WTC11 (cell line): Measurements from ENCODE around the gene RIMS4.

Source experiments
- CREB1 ChIP-seq: sonication (generic); formaldehyde crosslinking; IDR thresholded peaks from 2 replicates; pipeline ENCODE4 v1.8.0; 2023; ENCODE audit warnings: mild to moderate bottlenecking, missing genetic modification reagents
- CREM ChIP-seq: sonication (generic); formaldehyde crosslinking; IDR thresholded peaks from 2 replicates; pipeline ENCODE4 v1.8.1; 2022; ENCODE audit warnings: mild to moderate bottlenecking, missing genetic modification reagents, moderate library complexity
- ELF4 ChIP-seq: sonication (generic); formaldehyde crosslinking; IDR thresholded peaks from 2 replicates; pipeline ENCODE4 v1.8.1; 2022; ENCODE audit warnings: low read depth, mild to moderate bottlenecking, moderate library complexity, missing genetic modification reagents
- NR2C2 ChIP-seq: sonication (generic); formaldehyde crosslinking; IDR thresholded peaks from 2 replicates; pipeline ENCODE4 v1.8.0; 2022; ENCODE audit warnings: mild to moderate bottlenecking, missing genetic modification reagents
- NR3C1 ChIP-seq: sonication (generic); formaldehyde crosslinking; conservative IDR thresholded peaks from 2 replicates; pipeline ENCODE4 v1.8.1; 2023; ENCODE audit warnings: low read depth, mild to moderate bottlenecking, missing genetic modification reagents
- SP1 ChIP-seq: sonication (generic); formaldehyde crosslinking; conservative IDR thresholded peaks from 2 replicates; pipeline ENCODE4 v1.8.1; 2022; ENCODE audit warnings: missing genetic modification reagents
- TF ChIP-seq, protein P1 (sequence below): fragments of 200-600 bp; IDR thresholded peaks from 2 replicates; pipeline ENCODE4 v1.8.0; 2022; ENCODE audit warnings: antibody characterized with exemption
- TF ChIP-seq, protein P2 (sequence below): sonication (generic); formaldehyde crosslinking; conservative IDR thresholded peaks from 2 replicates; pipeline ENCODE4 v1.8.1; 2022; ENCODE audit warnings: mild to moderate bottlenecking, missing genetic modification reagents

DNA sequence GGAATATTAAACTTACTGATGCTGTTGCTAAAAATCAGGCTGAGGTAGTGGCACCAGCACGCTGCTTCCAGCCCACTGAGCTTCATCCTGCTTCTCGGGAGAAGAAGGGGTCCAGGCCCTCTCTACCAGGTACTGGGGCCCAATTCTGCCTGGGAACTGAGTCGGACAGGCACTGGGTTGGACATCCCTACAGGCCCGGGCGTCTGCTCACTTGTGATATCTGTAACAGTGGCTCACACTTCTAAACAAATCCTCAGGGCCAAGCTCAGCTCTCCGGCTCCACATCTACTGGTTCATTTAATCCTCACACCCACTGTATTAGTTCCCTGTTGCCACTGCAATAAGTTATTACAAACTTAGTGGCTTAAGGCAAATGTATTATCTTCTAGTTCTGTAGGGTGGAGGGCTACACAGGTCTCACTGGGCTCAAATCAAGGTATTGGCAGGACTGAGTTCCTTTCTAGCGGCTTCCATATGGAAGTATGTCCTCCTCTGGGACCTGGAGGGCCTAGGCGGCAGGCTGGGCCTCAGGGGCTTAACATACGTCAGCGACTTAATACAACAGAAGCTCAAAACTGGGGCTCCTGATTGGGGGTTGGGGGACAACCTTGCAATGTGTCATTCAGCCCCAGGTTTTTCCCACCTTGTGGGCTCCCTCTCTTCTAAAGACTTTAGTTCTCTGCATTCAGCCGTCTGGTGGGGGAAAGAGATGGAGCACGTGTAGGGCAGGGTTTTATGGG is 66.3 kb downstream of the RIMS4 start:
- TF ChIP-seq, protein P1, sequence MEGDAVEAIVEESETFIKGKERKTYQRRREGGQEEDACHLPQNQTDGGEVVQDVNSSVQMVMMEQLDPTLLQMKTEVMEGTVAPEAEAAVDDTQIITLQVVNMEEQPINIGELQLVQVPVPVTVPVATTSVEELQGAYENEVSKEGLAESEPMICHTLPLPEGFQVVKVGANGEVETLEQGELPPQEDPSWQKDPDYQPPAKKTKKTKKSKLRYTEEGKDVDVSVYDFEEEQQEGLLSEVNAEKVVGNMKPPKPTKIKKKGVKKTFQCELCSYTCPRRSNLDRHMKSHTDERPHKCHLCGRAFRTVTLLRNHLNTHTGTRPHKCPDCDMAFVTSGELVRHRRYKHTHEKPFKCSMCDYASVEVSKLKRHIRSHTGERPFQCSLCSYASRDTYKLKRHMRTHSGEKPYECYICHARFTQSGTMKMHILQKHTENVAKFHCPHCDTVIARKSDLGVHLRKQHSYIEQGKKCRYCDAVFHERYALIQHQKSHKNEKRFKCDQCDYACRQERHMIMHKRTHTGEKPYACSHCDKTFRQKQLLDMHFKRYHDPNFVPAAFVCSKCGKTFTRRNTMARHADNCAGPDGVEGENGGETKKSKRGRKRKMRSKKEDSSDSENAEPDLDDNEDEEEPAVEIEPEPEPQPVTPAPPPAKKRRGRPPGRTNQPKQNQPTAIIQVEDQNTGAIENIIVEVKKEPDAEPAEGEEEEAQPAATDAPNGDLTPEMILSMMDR: no peak
- no peak for TF ChIP-seq NR2C2 (CRISPR knock-in tag)
- no peak for TF ChIP-seq SP1 (CRISPR knock-in tag)
- no peak for TF ChIP-seq CREM
- no peak for TF ChIP-seq ELF4 (CRISPR knock-in tag)
- no peak for TF ChIP-seq NR3C1
- no peak for TF ChIP-seq CREB1
- TF ChIP-seq, protein P2, sequence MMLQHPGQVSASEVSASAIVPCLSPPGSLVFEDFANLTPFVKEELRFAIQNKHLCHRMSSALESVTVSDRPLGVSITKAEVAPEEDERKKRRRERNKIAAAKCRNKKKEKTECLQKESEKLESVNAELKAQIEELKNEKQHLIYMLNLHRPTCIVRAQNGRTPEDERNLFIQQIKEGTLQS (CRISPR knock-in tag): no peak
